ENCODE data around the gene SFXN5. TPM values are rescaled to one million over a fixed set of nuclear protein-coding genes. Genes with fewer than 3 reads are reported as not detected.

SFXN5 gene
- total RNA-seq, 4 donors from 2014 or later, result 5.7 to 11.8 (median 6.7) TPM

GRCh38 chr2:72956050-72956395 lies 115.5 kb downstream of the SFXN5 start:
- H3K4me3 ChIP-seq, result no peak overlapping the region
- no peaks in the 10 kb centered on the region for H3K27me3 ChIP-seq
- no peaks in the 10 kb centered on the region for H3K4me1 ChIP-seq
- H3K9me3 ChIP-seq, result no peaks in the 10 kb centered on the region
- no peak overlapping the region for H3K27ac ChIP-seq
- WGBS, 2 donors (ENCODE audit: low coverage in 1 of 2), result 100% methylated on average over 1 of the region's 2 CpGs; no CpG with 5 or more reads in 1 of the 2 donors
- no peak for ATAC-seq
- no peak for TF ChIP-seq POLR2A (IDR thresholded peaks at IDR 0.05)
- H3K36me3 ChIP-seq, result peaks cover 0 to 31% of the 10 kb centered on the region in 2 donors

- Histone ChIP-seq H3K9me3 (no peaks in the 10 kb centered on the region), H3K27me3 (no peaks in the 10 kb centered on the region), H3K4me1 (no peaks in the 10 kb centered on the region), H3K27ac (no peak overlapping the region), H3K36me3 (peaks cover 0 to 31% of the 10 kb centered on the region in 2 donors), H3K4me3 (no peak overlapping the region)
- TF ChIP-seq CTCF (IDR thresholded peaks at IDR 0.05), result no peak
- no peak for TF ChIP-seq POLR2A (IDR thresholded peaks at IDR 0.05)
- TF ChIP-seq POLR2AphosphoS5 (IDR thresholded peaks at IDR 0.05), result no peak
- no peak for TF ChIP-seq EP300 (IDR thresholded peaks at IDR 0.05)
- WGBS, 2 donors (ENCODE audit: low coverage in 1 of 2), result 69 to 85% methylated on average over 8 to 10 of the region's 24 CpGs
- ATAC-seq, result no peak
These were observed 116.1 kb downstream of the SFXN5 start for GRCh38 chr2:72955228-72956049.

- H3K27me3 ChIP-seq, result no peaks in the 10 kb centered on the region
- 70 to 92% methylated on average over 3 to 6 of the region's 12 CpGs for WGBS, 2 donors (ENCODE audit: low coverage in 1 of 2)
- H3K36me3 ChIP-seq, result peaks cover 0 to 31% of the 10 kb centered on the region in 2 donors
These were observed 116.9 kb downstream of the SFXN5 start for GRCh38 chr2:72954376-72955227.

GRCh38 chr2:72953976-72954375 lies 117.5 kb downstream of the SFXN5 start:
- Histone ChIP-seq H3K4me1 (no peaks in the 10 kb centered on the region), H3K4me3 (no peak overlapping the region), H3K27ac (no peak overlapping the region), H3K36me3 (peaks cover 0 to 31% of the 10 kb centered on the region in 2 donors), H3K9me3 (no peaks in the 10 kb centered on the region), H3K27me3 (no peaks in the 10 kb centered on the region)
- no peak for TF ChIP-seq POLR2A (IDR thresholded peaks at IDR 0.05)
- no peak for TF ChIP-seq CTCF (IDR thresholded peaks at IDR 0.05)
- no peak for TF ChIP-seq EP300 (IDR thresholded peaks at IDR 0.05)
- no peak for TF ChIP-seq POLR2AphosphoS5 (IDR thresholded peaks at IDR 0.05)
- no peak for ATAC-seq
- 96% methylated on average over 3 of the region's 4 CpGs; no CpG with 5 or more reads in 1 of the 2 donors for WGBS, 2 donors (ENCODE audit: low coverage in 1 of 2)

More at GRCh38 chr2:72954376-72955227, 116.9 kb downstream of the SFXN5 start:
- Histone ChIP-seq H3K27ac (no peak overlapping the region), H3K9me3 (no peaks in the 10 kb centered on the region), H3K4me3 (no peak overlapping the region), H3K4me1 (no peaks in the 10 kb centered on the region)
- TF ChIP-seq POLR2A (IDR thresholded peaks at IDR 0.05) (no peak), POLR2AphosphoS5 (IDR thresholded peaks at IDR 0.05) (no peak), EP300 (IDR thresholded peaks at IDR 0.05) (no peak), CTCF (IDR thresholded peaks at IDR 0.05) (no peak)
- ATAC-seq, result no peak

GRCh38 chr2:72953528-72953927 lies 118.0 kb downstream of the SFXN5 start:
- H3K4me1 ChIP-seq, result no peaks in the 10 kb centered on the region
- no peak for ATAC-seq
- H3K27ac ChIP-seq, result no peak overlapping the region
- H3K36me3 ChIP-seq, result peaks cover 0 to 27% of the 10 kb centered on the region in 2 donors
- no peaks in the 10 kb centered on the region for H3K27me3 ChIP-seq
- no peak overlapping the region for H3K4me3 ChIP-seq
- no peak for TF ChIP-seq EP300 (IDR thresholded peaks at IDR 0.05)
- no peak for TF ChIP-seq CTCF (IDR thresholded peaks at IDR 0.05)
- no peak for TF ChIP-seq POLR2A (IDR thresholded peaks at IDR 0.05)
- no peak for TF ChIP-seq POLR2AphosphoS5 (IDR thresholded peaks at IDR 0.05)
- H3K9me3 ChIP-seq, result no peaks in the 10 kb centered on the region
- WGBS, 2 donors (ENCODE audit: low coverage in 1 of 2), result 100% methylated on average over 1 of the region's 1 CpG; no CpG with 5 or more reads in 1 of the 2 donors
